Uterine smooth muscle cell (primary cell): ENCODE results near the gene CHTF8. TPM values are rescaled to one million over a fixed set of nuclear protein-coding genes. Genes with fewer than 3 reads are reported as not detected.

Experiments used
- total RNA-seq: library from RNA; depleted of rRNA; stranded (reverse); fragments of >200 nt; gene quantifications from 2 replicates; pipeline ENCODE4 v1.2.3, GENCODE V29; 2014

CHTF8 gene, protein sequence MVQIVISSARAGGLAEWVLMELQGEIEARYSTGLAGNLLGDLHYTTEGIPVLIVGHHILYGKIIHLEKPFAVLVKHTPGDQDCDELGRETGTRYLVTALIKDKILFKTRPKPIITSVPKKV
- 48.4 and 52.8 TPM in 2 replicates for total RNA-seq

DNA sequence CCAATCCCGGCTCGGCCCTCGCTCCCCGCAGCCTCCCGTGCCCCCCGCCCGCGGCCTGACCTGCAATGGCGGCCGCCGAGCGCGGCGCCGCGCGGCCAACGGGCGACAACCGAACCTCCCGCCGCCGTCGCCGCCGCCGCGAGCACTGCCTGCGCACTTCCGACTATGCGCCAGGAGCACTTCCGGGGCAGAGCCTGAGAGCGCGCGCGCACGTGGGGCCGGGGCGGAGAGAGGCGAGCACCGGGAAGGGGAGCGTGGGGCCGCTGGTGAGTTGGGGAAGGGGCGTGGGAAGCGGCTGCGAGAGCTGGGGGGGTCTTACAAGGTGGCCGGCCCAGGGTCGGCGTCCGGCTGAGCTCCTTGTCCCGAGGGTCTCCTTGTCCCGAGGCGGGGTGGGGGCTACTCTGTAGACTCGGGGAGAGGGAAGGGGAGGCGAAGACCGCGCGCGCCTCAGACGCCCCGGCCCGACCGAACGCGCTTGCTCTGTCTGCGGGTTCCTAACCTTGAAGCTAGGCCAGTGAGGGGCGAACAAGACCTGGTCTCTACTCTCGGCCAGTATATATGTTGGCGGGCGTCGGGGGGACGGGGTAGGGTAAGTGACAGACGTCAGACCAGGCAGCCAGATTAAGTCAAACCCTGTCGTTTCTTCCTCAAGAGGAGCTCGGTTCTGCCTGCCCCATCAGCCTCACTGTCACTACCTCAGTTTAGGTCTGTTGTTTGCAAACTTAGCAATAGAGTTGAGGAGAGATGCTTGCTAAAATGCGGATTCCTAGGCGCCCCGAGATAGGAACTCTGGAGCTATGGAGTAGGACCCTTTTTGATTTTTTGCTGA lies at the start of gene CHTF8, which contains the start of gene UTP4:
Gene CHTF8 (minus strand): TSS at position 165 of the 829 bp plus-strand sequence. CDS start 11,130 bp downstream, outside the sequence.
Gene UTP4 (plus strand): TSS at position 226 of the 829 bp plus-strand sequence. CDS start 811 bp downstream, outside the sequence.

DNA sequence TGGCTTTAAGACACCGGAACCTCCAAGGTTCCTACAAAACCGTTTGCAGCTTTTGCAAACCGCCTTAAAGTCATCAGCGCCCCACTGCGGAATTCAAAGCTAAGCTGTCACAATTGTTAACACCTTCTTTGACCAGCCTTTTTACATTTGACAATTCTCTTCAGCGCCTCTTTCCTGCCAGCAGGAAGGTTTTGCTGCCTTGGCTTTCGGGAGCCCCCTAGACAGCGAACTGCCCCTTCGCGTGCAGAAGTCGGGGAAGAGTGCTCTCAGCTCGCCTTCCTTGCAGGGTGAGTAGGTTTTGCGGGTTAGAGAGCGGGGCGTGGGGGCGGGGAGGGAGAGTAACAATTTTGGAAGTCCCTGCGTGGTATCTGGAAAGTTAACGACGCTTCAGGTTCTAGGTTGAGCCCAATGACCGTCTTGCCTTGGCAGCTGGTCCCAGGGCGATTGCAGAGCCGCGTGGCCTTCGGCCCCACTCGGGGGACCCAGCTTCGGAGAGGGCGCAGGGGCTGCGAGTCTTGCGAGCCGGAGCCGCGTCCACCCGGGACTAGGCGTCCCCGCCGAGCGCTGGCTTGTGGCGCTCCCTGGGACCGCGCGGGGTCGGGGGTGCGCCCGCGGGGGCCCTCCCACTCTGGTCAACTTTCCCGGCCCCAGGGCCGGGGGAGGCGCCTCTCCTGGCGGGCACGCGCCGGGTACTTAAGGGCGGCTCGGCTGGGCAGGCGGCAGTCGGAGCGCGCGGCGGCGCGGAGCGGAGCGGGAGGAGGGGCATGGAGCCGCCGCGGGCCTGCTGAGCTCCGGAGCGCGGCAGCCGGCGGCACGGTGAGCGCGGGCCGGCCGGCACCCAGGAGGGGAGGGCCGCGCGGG lies 26.7 kb downstream of the CHTF8 start, which contains the start of gene HAS3:
Gene HAS3 (plus strand): TSS at position 153 of the 861 bp plus-strand sequence. CDS start 3,743 bp downstream, outside the sequence.

Other genes with a start within 250 kb of the CHTF8 start
- gene HAS3, start 26.9 kb downstream of the CHTF8 start, total RNA-seq, result 0.25 and 0.44 TPM in 2 replicates
- gene UTP4, start 61 bp upstream of the CHTF8 start, total RNA-seq, result 17.1 and 22.9 TPM in 2 replicates
- gene SNTB2, start 54.6 kb upstream of the CHTF8 start, total RNA-seq, result 70.2 and 92.4 TPM in 2 replicates
- gene VPS4A, start 178.8 kb upstream of the CHTF8 start, total RNA-seq, result 35.7 and 43.6 TPM in 2 replicates
- gene PDF, start 198.0 kb upstream of the CHTF8 start, total RNA-seq, result 21.6 and 30.3 TPM in 2 replicates
- gene COG8, start 207.0 kb upstream of the CHTF8 start, total RNA-seq, result 36.1 and 39.1 TPM in 2 replicates
- 20.4 and 31.1 TPM in 2 replicates for gene NIP7, start 207.2 kb upstream of the CHTF8 start, total RNA-seq
- 0.11 TPM in 1 of 2 replicates, not detected in the other for gene TMED6, start 219.2 kb upstream of the CHTF8 start, total RNA-seq